GM18858 (cell line): Measurements from ENCODE around the gene BRIP1.
"Not testable (repeated sequence)": the region's sequence is repeated elsewhere in the genome, so short reads cannot be mapped to it uniquely, and the experiment has no call there.

ENCODE experiments used
- ATAC-seq: cut with Tn5 transposase; IDR thresholded peaks from one replicate; pipeline ENCODE4 v1.9.1; 2021; ENCODE audit not compliant: unreplicated experiment

The BRIP1 gene

GRCh38 chr17:61805399-61805798 is 57.9 kb downstream of the BRIP1 start:
- no peak for ATAC-seq

GRCh38 chr17:61803796-61804195 is 59.5 kb downstream of the BRIP1 start:
- no peak for ATAC-seq

GRCh38 chr17:61803216-61803615 is 60.1 kb downstream of the BRIP1 start:
- ATAC-seq, result no peak

- no peak for ATAC-seq
Measured at GRCh38 chr17:61799812-61800484, 63.4 kb downstream of the BRIP1 start.

GRCh38 chr17:61797283-61797682 is 66.0 kb downstream of the BRIP1 start:
- no peak for ATAC-seq

GRCh38 chr17:61795546-61795945 is 67.8 kb downstream of the BRIP1 start:
- no peak for ATAC-seq

GRCh38 chr17:61794792-61795191 is 68.5 kb downstream of the BRIP1 start:
- ATAC-seq, result no peak

GRCh38 chr17:61794242-61794641 is 69.1 kb downstream of the BRIP1 start:
- ATAC-seq, result no peak

- no peak for ATAC-seq
Measured at GRCh38 chr17:61793565-61793964, 69.8 kb downstream of the BRIP1 start.

- ATAC-seq, result no peak
Measured at GRCh38 chr17:61789872-61790271, 73.5 kb downstream of the BRIP1 start.

- ATAC-seq, result no peak
Measured at GRCh38 chr17:61786088-61786487, 77.2 kb downstream of the BRIP1 start.

GRCh38 chr17:61784510-61784909 is 78.8 kb downstream of the BRIP1 start:
- ATAC-seq, result peak; percentile 17

- peak; percentile 66 for ATAC-seq
Measured at GRCh38 chr17:61783556-61784304, 79.6 kb downstream of the BRIP1 start.

- ATAC-seq, result no peak
Measured at GRCh38 chr17:61783120-61783519, 80.2 kb downstream of the BRIP1 start.

GRCh38 chr17:61782683-61783082 is 80.6 kb downstream of the BRIP1 start:
- no peak for ATAC-seq

- no peak for ATAC-seq
Measured at GRCh38 chr17:61775364-61775763, 88.0 kb downstream of the BRIP1 start.

GRCh38 chr17:61774724-61775123 is 88.6 kb downstream of the BRIP1 start:
- ATAC-seq, result no peak

GRCh38 chr17:61774087-61774486 is 89.2 kb downstream of the BRIP1 start:
- not testable (repeated sequence) for ATAC-seq

GRCh38 chr17:61770752-61771533 is 92.4 kb downstream of the BRIP1 start:
- no peak for ATAC-seq

GRCh38 chr17:61770043-61770442 is 93.3 kb downstream of the BRIP1 start:
- ATAC-seq, result no peak

- no peak for ATAC-seq
Measured at GRCh38 chr17:61768405-61768804, 94.9 kb downstream of the BRIP1 start.

- ATAC-seq, result no peak
Measured at GRCh38 chr17:61766520-61766919, 96.8 kb downstream of the BRIP1 start.
